Right forelimb (tissue), 1 donor: ENCODE results near the gene PRPF6.

Experiments used
- DNase-seq: peaks from one replicate; pipeline ENCODE4 v3.0.0-alpha.2; 2018

Gene PRPF6

GRCh38 chr20:64080813-64081623 lies 100.1 kb downstream of the PRPF6 start:
- DNase-seq, result no peak

- DNase-seq, result no peak
Measured at GRCh38 chr20:64081624-64081964, 100.7 kb downstream of the PRPF6 start.

GRCh38 chr20:64082126-64082731 lies 101.3 kb downstream of the PRPF6 start:
- DNase-seq, result no peak
